GM12874 (cell line): ENCODE measurements around the gene AURKAIP1.

Experiments used
- TF ChIP-seq, protein P1 (sequence below): IDR thresholded peaks from 2 replicates; pipeline ENCODE4 v1.5.1; 2011; ENCODE audit warnings: low read depth, mild to moderate bottlenecking, control low read depth, low read length, moderate library complexity; ENCODE audit not compliant: insufficient read depth

AURKAIP1 gene

DNA sequence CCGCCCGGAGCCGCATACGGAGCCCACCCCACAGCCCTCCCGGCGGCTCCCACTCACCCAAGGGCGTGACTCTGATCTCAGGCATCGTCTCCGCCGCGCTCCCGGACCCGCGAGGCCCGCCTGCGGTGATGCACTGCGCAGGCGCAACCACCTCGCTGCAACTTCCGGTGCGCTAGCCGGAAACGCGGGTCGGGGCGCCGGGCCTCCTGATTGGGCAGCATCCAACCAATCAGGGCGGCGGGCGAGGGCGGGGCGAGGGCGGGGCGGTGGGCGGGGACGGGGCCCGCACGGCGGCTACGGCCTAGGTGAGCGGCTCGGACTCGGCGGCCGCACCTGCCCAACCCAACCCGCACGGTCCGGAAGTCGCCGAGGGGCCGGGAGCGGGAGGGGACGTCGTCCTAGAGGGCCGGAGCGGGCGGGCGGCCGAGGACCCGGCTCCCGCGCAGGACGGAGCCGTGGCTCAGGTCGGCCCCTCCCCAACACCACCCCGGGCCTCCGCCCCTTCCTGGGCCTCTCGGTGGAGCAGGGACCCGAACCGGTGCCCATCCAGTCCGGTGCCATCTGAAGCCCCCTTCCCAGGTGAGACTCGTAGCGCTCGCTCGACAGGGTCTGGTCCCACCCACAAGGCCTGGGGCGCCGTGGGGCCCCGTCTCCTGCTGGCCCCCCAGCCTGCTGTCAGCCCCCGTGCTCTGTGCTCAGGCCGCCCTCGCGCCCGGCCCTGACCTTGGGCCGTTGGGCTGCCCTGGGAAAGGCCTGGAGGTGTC lies 50.3 kb downstream of the AURKAIP1 start, which contains the start of the genes CPTP and INTS11:
Gene CPTP (plus strand): TSS at position 279 of the 764 bp plus-strand sequence. CDS start 2,109 bp downstream, outside the sequence.
Gene INTS11 (minus strand): TSS at position 137 of the 764 bp plus-strand sequence. CDS start 52 bp downstream, at position 85.
- TF ChIP-seq, protein P1, sequence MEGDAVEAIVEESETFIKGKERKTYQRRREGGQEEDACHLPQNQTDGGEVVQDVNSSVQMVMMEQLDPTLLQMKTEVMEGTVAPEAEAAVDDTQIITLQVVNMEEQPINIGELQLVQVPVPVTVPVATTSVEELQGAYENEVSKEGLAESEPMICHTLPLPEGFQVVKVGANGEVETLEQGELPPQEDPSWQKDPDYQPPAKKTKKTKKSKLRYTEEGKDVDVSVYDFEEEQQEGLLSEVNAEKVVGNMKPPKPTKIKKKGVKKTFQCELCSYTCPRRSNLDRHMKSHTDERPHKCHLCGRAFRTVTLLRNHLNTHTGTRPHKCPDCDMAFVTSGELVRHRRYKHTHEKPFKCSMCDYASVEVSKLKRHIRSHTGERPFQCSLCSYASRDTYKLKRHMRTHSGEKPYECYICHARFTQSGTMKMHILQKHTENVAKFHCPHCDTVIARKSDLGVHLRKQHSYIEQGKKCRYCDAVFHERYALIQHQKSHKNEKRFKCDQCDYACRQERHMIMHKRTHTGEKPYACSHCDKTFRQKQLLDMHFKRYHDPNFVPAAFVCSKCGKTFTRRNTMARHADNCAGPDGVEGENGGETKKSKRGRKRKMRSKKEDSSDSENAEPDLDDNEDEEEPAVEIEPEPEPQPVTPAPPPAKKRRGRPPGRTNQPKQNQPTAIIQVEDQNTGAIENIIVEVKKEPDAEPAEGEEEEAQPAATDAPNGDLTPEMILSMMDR = no peak

DNA sequence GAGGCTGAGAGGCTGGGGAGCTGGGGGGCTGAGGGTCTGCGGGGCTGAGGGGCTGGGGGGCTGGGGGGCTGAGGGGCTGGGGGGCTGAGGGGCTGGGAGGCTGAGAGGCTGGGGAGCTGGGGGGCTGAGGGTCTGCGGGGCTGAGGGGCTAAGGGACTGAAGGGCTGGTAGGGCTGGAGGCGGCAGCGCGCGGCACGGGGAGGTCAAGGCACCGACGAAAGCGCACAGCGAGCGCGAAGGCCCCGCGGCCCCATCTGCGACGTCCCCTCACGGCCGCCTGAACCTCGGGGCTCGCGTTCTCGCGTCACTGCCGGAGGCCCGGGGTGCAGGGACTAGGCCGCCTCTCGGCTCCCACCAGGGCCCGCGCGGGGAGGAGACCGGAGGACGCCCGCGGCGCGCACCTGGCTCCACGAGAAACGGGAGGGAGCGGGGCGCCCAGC lies 50.9 kb downstream of the AURKAIP1 start:
- TF ChIP-seq, protein P1 = no peak
